Measurements from ENCODE around the gene SYTL3. TPM values are rescaled to one million over a fixed set of nuclear protein-coding genes. Genes with fewer than 3 reads are reported as not detected.

Gene SYTL3
- total and polyA plus RNA-seq, 2 donors (not counting 1 experiment from before 2014, with no cell fraction given), result 1.1 to 5.4 TPM

DNA sequence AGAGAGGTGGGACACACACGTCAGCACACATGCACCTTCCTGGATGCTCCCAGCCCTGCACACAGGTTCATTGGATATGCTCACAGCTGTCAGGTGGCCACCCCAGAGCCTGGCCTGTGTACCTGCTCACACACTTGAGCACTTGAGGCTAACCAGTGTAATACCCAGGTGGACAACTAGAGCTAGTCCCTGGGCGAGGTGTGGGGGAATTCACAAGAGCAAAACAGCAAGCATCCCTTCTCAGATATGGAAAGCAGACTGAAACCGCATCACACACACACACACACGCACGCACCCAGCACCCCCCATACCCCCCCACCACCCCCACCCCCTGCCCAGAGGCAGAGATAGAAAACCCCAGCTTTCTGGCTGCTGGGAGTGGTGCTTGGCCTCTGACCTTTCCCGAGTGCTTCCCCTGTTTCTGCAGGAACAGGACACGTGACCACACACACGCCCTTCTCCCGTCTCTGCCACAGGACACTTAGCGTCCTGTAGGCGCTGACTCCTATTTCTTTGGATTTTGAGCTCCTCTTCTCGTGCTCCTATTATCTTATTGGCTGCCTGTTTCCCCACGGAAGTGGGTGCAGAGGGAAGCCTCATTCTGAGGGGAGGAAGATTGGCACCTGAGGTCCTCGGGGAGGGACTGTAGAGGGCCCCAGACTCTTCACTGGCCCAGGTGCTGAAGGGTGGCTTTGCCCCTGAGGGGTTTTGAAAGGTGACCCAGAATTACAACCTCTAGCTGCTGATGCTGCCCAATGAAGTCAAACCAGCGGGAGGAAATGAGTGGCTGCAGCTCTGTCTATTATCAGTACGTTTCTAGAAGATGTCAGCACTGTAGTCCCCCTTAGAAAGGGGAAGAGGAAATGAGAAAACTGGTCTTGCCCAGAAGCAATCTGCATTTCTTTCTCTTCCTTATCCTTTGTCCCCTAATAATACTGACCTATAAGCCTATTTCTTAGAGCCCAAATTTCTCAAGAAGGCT lies 65.8 kb downstream of the SYTL3 start:
- Histone ChIP-seq H2AFZ (ENCODE audit: insufficient read depth, low read depth, low read length, poor library complexity, severe bottlenecking) (peak overlapping the region; percentile 29), H3K27ac (ENCODE audit: low read length in 2 of 2) (peak overlapping the region; percentile 90 to 94), H3K4me1 (ENCODE audit: control insufficient read depth in 2 of 2, insufficient read depth in 2 of 2, low read length in 2 of 2) (peaks cover 46 to 66% of the 10 kb centered on the region in 2 donors), H3K9ac (ENCODE audit: low read length) (peak overlapping the region; percentile 49), H3K4me3 (ENCODE audit: control extremely low read depth in 1 of 5, extremely low read depth in 1 of 5, insufficient read depth in 1 of 5, low read depth in 2 of 5, low read length in 4 of 5) (peak overlapping the region in 4 of 5 experiments; percentile 16 to 37 (median 22)), H3K4me2 (replicated peaks; ENCODE audit: low read depth, low read length, poor library complexity, severe bottlenecking) (peak overlapping the region; percentile 62), H4K20me1 (ENCODE audit: control insufficient read depth, insufficient read depth, low read length, poor library complexity, severe bottlenecking) (no peaks in the 10 kb centered on the region), H3K27me3 (replicated peaks in 1 of 4; ENCODE audit: control extremely low read depth in 1 of 4, control insufficient read depth in 3 of 4, insufficient read depth in 4 of 4, low read length in 3 of 4) (no peaks in the 10 kb centered on the region), H3K36me3 (replicated peaks in 1 of 2; ENCODE audit: control extremely low read depth in 1 of 2, control insufficient read depth in 1 of 2, extremely low read depth in 1 of 2, insufficient read depth in 2 of 2, low read length in 1 of 2) (no peaks in the 10 kb centered on the region), H3K79me2 (ENCODE audit: control insufficient read depth, insufficient read depth, low read length) (no peaks in the 10 kb centered on the region), H3K9me3 (ENCODE audit: control extremely low read depth in 1 of 3, control insufficient read depth in 2 of 3, insufficient read depth in 1 of 3, low read length in 2 of 3) (no peaks in the 10 kb centered on the region)
- TF ChIP-seq, protein P1, sequence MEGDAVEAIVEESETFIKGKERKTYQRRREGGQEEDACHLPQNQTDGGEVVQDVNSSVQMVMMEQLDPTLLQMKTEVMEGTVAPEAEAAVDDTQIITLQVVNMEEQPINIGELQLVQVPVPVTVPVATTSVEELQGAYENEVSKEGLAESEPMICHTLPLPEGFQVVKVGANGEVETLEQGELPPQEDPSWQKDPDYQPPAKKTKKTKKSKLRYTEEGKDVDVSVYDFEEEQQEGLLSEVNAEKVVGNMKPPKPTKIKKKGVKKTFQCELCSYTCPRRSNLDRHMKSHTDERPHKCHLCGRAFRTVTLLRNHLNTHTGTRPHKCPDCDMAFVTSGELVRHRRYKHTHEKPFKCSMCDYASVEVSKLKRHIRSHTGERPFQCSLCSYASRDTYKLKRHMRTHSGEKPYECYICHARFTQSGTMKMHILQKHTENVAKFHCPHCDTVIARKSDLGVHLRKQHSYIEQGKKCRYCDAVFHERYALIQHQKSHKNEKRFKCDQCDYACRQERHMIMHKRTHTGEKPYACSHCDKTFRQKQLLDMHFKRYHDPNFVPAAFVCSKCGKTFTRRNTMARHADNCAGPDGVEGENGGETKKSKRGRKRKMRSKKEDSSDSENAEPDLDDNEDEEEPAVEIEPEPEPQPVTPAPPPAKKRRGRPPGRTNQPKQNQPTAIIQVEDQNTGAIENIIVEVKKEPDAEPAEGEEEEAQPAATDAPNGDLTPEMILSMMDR (IDR thresholded peaks at IDR 0.05), result no peak
- no peak for TF ChIP-seq EZH2 (IDR thresholded peaks at IDR 0.05; ENCODE audit: borderline replicate concordance, insufficient read depth, low read depth, low read length, poor library complexity, severe bottlenecking)
- H3K27me3 Mint-ChIP-seq, result no peaks in the 10 kb centered on the region
- H3K4me1 Mint-ChIP-seq, result peaks cover 59% of the 10 kb centered on the region
- WGBS (ENCODE audit: insufficient coverage), result 38% methylated on average over 8 of the region's 16 CpGs
- peak overlapping the region; percentile 82 for H3K4me3 Mint-ChIP-seq
- no peaks in the 10 kb centered on the region for H3K9me3 Mint-ChIP-seq (ENCODE audit: insufficient read depth)
- ATAC-seq (ENCODE audit: low read depth), result peak; percentile 79
- intact Hi-C loops (cut with micrococcal nuclease), result loop anchor here (1.0 to 5.0 kb wide), 5 partner anchors 11 to 402 kb away; no protein-coding TSS in a partner anchor
- CTCF ChIA-PET, result interaction anchor here (0.8 to 3.4 kb wide), 14 partner anchors 9 to 501 kb away, joined by 3 to 17 read pairs (median 4); no protein-coding TSS in a partner anchor
- DNase-seq, result peak; percentile 88
- POLR2A ChIA-PET, result interaction anchor here (0.5 to 1.8 kb wide), 11 partner anchors 9 to 156 kb away, joined by 3 to 8 read pairs (median 5); no protein-coding TSS in a partner anchor
- peak overlapping the region; percentile 98 for H3K27ac Mint-ChIP-seq

Data from B cell (primary cell).